DND-41 (cell line): ENCODE measurements around the gene NR1H4.

Source experiments
- ATAC-seq: fragments of 200-7000 bp; cut with Tn5 transposase; 3 replicates; pipeline ENCODE4 v1.9.1; 2021; ENCODE audit warnings: low read depth; ENCODE audit not compliant: insufficient read depth
- DNase-seq: peaks from one replicate; pipeline ENCODE4 v3.0.0-alpha.2; 2020
- H2AFZ ChIP-seq: 2 replicates; pipeline ENCODE4 v1.6.0; 2012; ENCODE audit warnings: low read depth, low read length
- H3K27ac ChIP-seq: 2 replicates; pipeline ENCODE4 v1.5.1; 2012; ENCODE audit warnings: low read length, inconsistent platforms
- H3K27me3 ChIP-seq: fragments of 200-600 bp; sonication (generic); 2 replicates; pipeline ENCODE4 v1.6.0; 2012; ENCODE audit warnings: low read length, mild to moderate bottlenecking, inconsistent platforms; ENCODE audit not compliant: insufficient read depth, poor library complexity
- H3K36me3 ChIP-seq: 2 replicates; pipeline ENCODE4 v1.5.1; 2012; ENCODE audit warnings: low read length, inconsistent platforms; ENCODE audit not compliant: insufficient read depth
- H3K4me1 ChIP-seq: 2 replicates; pipeline ENCODE4 v1.5.1; 2012; ENCODE audit warnings: mild to moderate bottlenecking, low read length; ENCODE audit not compliant: insufficient read depth
- H3K4me2 ChIP-seq: 2 replicates; pipeline ENCODE4 v1.6.0; 2012; ENCODE audit warnings: mild to moderate bottlenecking, moderate library complexity, low read length, inconsistent platforms; ENCODE audit not compliant: insufficient read depth
- H3K4me3 ChIP-seq, 2 experiments: fragments of 200-600 bp in 1 of 2; shearing (Covaris generic) in 1 of 2; 2 replicates each; pipeline ENCODE4 v1.5.1; 2012 to 2016; ENCODE audit warnings: inconsistent platforms in 2 of 2, low read length in 2 of 2, mild to moderate bottlenecking in 2 of 2, low read depth in 1 of 2, moderate library complexity in 1 of 2
- H3K79me2 ChIP-seq: 2 replicates; pipeline ENCODE4 v1.6.0; 2012; ENCODE audit warnings: low read length, inconsistent platforms; ENCODE audit not compliant: insufficient read depth
- H3K9ac ChIP-seq: 2 replicates; pipeline ENCODE4 v1.6.0; 2012; ENCODE audit warnings: low read depth, mild to moderate bottlenecking, inconsistent platforms, low read length, moderate library complexity
- H3K9me3 ChIP-seq: 2 replicates; pipeline ENCODE4 v1.5.1; 2012; ENCODE audit warnings: low read length, moderate library complexity, mild to moderate bottlenecking, inconsistent platforms; ENCODE audit not compliant: insufficient read depth, severe bottlenecking
- H4K20me1 ChIP-seq: 2 replicates; pipeline ENCODE4 v1.6.0; 2012; ENCODE audit warnings: low read length; ENCODE audit not compliant: insufficient read depth
- CTCF ChIP-seq: IDR thresholded peaks from 2 replicates; pipeline ENCODE4 v1.5.1; 2012; ENCODE audit warnings: borderline replicate concordance, low read length, moderate library complexity, mild to moderate bottlenecking; ENCODE audit not compliant: poor library complexity, severe bottlenecking; ENCODE audit errors: extremely low read depth
- EZH2 ChIP-seq: IDR thresholded peaks from 3 replicates; pipeline ENCODE4 v1.6.1; 2012; ENCODE audit warnings: borderline replicate concordance, low read depth, mild to moderate bottlenecking, moderate library complexity, low read length, inconsistent platforms; ENCODE audit not compliant: severe bottlenecking

Gene NR1H4

GRCh38 chr12:100504804-100505203 lies 31.1 kb downstream of the NR1H4 start:
- no peak for DNase-seq
- no peaks in the 10 kb centered on the region for H3K36me3 ChIP-seq
- no peak overlapping the region for H3K4me3 ChIP-seq
- H3K4me2 ChIP-seq: no peak overlapping the region
- H3K27ac ChIP-seq: no peak overlapping the region
- ATAC-seq: no peak
- H3K4me1 ChIP-seq: no peaks in the 10 kb centered on the region
- no peak for TF ChIP-seq EZH2
- TF ChIP-seq CTCF: no peak
- H3K27me3 ChIP-seq: no peaks in the 10 kb centered on the region
- H3K9me3 ChIP-seq: no peaks in the 10 kb centered on the region
- H3K9ac ChIP-seq: no peak overlapping the region
- H4K20me1 ChIP-seq: no peaks in the 10 kb centered on the region
- H2AFZ ChIP-seq: no peak overlapping the region
- no peaks in the 10 kb centered on the region for H3K79me2 ChIP-seq

- no peak overlapping the region for H3K4me3 ChIP-seq
- H3K27ac ChIP-seq: no peak overlapping the region
- no peaks in the 10 kb centered on the region for H3K9me3 ChIP-seq
- no peaks in the 10 kb centered on the region for H3K79me2 ChIP-seq
- H4K20me1 ChIP-seq: no peaks in the 10 kb centered on the region
- no peak overlapping the region for H3K4me2 ChIP-seq
- DNase-seq: no peak
- TF ChIP-seq EZH2: no peak
- TF ChIP-seq CTCF: no peak
- H3K9ac ChIP-seq: no peak overlapping the region
- no peaks in the 10 kb centered on the region for H3K4me1 ChIP-seq
- no peaks in the 10 kb centered on the region for H3K36me3 ChIP-seq
- no peak overlapping the region for H2AFZ ChIP-seq
- ATAC-seq: no peak
- H3K27me3 ChIP-seq: no peaks in the 10 kb centered on the region
Measured at GRCh38 chr12:100508751-100509150, 35.1 kb downstream of the NR1H4 start.

GRCh38 chr12:100512692-100513091 lies 39.0 kb downstream of the NR1H4 start:
- TF ChIP-seq EZH2 (no peak), CTCF (no peak)
- no peak overlapping the region for H2AFZ ChIP-seq
- no peaks in the 10 kb centered on the region for H3K79me2 ChIP-seq
- no peak overlapping the region for H3K27ac ChIP-seq
- H4K20me1 ChIP-seq: no peaks in the 10 kb centered on the region
- no peaks in the 10 kb centered on the region for H3K4me1 ChIP-seq
- H3K4me3 ChIP-seq: no peak overlapping the region
- DNase-seq (no peak), ATAC-seq (no peak)
- H3K9me3 ChIP-seq: no peaks in the 10 kb centered on the region
- H3K36me3 ChIP-seq: no peaks in the 10 kb centered on the region
- H3K27me3 ChIP-seq: no peaks in the 10 kb centered on the region
- H3K4me2 ChIP-seq: no peak overlapping the region
- H3K9ac ChIP-seq: no peak overlapping the region

GRCh38 chr12:100515968-100516367 lies 42.3 kb downstream of the NR1H4 start:
- no peaks in the 10 kb centered on the region for H3K4me1 ChIP-seq
- H3K36me3 ChIP-seq: no peaks in the 10 kb centered on the region
- no peak overlapping the region for H3K9ac ChIP-seq
- H3K27me3 ChIP-seq: no peaks in the 10 kb centered on the region
- ATAC-seq (no peak), DNase-seq (no peak)
- H2AFZ ChIP-seq: no peak overlapping the region
- H3K4me3 ChIP-seq: no peak overlapping the region
- H3K4me2 ChIP-seq: no peak overlapping the region
- no peak overlapping the region for H3K27ac ChIP-seq
- no peaks in the 10 kb centered on the region for H3K79me2 ChIP-seq
- no peak for TF ChIP-seq EZH2
- no peak for TF ChIP-seq CTCF
- no peaks in the 10 kb centered on the region for H4K20me1 ChIP-seq
- no peaks in the 10 kb centered on the region for H3K9me3 ChIP-seq
